Osteoblast (primary cell): ENCODE data around the gene KLRF1. TPM values are rescaled to one million over a fixed set of nuclear protein-coding genes. Genes with fewer than 3 reads are reported as not detected.

Source experiments
- DNase-seq: peaks from one replicate; pipeline ENCODE4 v3.0.0; 2011; ENCODE audit warnings: low spot score, mixed read lengths; ENCODE audit not compliant: insufficient read length; ENCODE audit errors: missing footprints
- H2AFZ ChIP-seq: 2 replicates; pipeline ENCODE4 v1.6.0; 2011; ENCODE audit warnings: mild to moderate bottlenecking, low read length
- H3K27ac ChIP-seq: 2 replicates; pipeline ENCODE4 v1.5.1; 2011; ENCODE audit warnings: mild to moderate bottlenecking, low read depth, low read length, moderate library complexity
- H3K27me3 ChIP-seq: 2 replicates; pipeline ENCODE4 v1.6.0; 2012; ENCODE audit warnings: mild to moderate bottlenecking, control low read depth, inconsistent platforms, low read length, moderate library complexity; ENCODE audit not compliant: insufficient read depth
- H3K36me3 ChIP-seq: 2 replicates; pipeline ENCODE4 v1.5.1; 2011; ENCODE audit warnings: mild to moderate bottlenecking, low read length, control low read depth, moderate library complexity; ENCODE audit not compliant: insufficient read depth
- H3K4me1 ChIP-seq: 2 replicates; pipeline ENCODE4 v1.5.1; 2011; ENCODE audit warnings: mild to moderate bottlenecking, low read length, control low read depth, moderate library complexity; ENCODE audit not compliant: insufficient read depth
- H3K4me2 ChIP-seq: 2 replicates; pipeline ENCODE4 v1.6.0; 2011; ENCODE audit warnings: mild to moderate bottlenecking, low read length; ENCODE audit not compliant: insufficient read depth
- H3K4me3 ChIP-seq: fragments of 200-600 bp; sonication (generic); 3 replicates; pipeline ENCODE4 v1.5.1; 2012; ENCODE audit warnings: mild to moderate bottlenecking, low read length, inconsistent platforms; ENCODE audit not compliant: insufficient read depth
- H3K79me2 ChIP-seq: 2 replicates; pipeline ENCODE4 v1.6.0; 2012; ENCODE audit warnings: mild to moderate bottlenecking, low read length, control low read depth, inconsistent platforms; ENCODE audit not compliant: insufficient read depth
- H3K9me3 ChIP-seq: 2 replicates; pipeline ENCODE4 v1.5.1; 2011; ENCODE audit warnings: low read depth, low read length, control low read depth
- H4K20me1 ChIP-seq: 2 replicates; pipeline ENCODE4 v1.6.0; 2012; ENCODE audit warnings: mild to moderate bottlenecking, low read length, control low read depth; ENCODE audit not compliant: insufficient read depth
- CTCF ChIP-seq: IDR thresholded peaks from 2 replicates; pipeline ENCODE4 v1.5.1; 2011; ENCODE audit warnings: mild to moderate bottlenecking, low read depth, low read length, moderate library complexity; ENCODE audit errors: extremely low read depth
- total RNA-seq: library from RNA; depleted of rRNA; stranded (reverse); fragments of >200 nt; gene quantifications from 2 replicates; pipeline ENCODE4 v1.2.3, GENCODE V29; 2012

KLRF1 gene
- total RNA-seq, 1 donor, result not detected

GRCh38 chr12:9796346-9796745, 30.9 kb upstream of the KLRF1 start:
- Histone ChIP-seq H3K36me3 (no peaks in the 10 kb centered on the region), H3K4me2 (no peak overlapping the region), H3K4me3 (no peak overlapping the region), H3K27me3 (no peaks in the 10 kb centered on the region), H3K27ac (no peak overlapping the region), H2AFZ (no peak overlapping the region), H3K79me2 (no peaks in the 10 kb centered on the region), H3K4me1 (no peaks in the 10 kb centered on the region), H4K20me1 (no peaks in the 10 kb centered on the region), H3K9me3 (no peaks in the 10 kb centered on the region)
- no peak for TF ChIP-seq CTCF
- DNase-seq, result no peak

- no peaks in the 10 kb centered on the region for H3K4me1 ChIP-seq
- no peaks in the 10 kb centered on the region for H3K27me3 ChIP-seq
- DNase-seq, result no peak
- H2AFZ ChIP-seq, result no peak overlapping the region
- TF ChIP-seq CTCF, result no peak
- no peaks in the 10 kb centered on the region for H4K20me1 ChIP-seq
- H3K4me2 ChIP-seq, result no peak overlapping the region
- H3K4me3 ChIP-seq, result no peak overlapping the region
- no peaks in the 10 kb centered on the region for H3K36me3 ChIP-seq
- no peak overlapping the region for H3K27ac ChIP-seq
- no peaks in the 10 kb centered on the region for H3K79me2 ChIP-seq
- no peaks in the 10 kb centered on the region for H3K9me3 ChIP-seq
Measured at GRCh38 chr12:9796971-9797370, 30.3 kb upstream of the KLRF1 start.

- Histone ChIP-seq H4K20me1 (no peaks in the 10 kb centered on the region), H3K27me3 (no peaks in the 10 kb centered on the region), H3K27ac (no peak overlapping the region), H3K79me2 (no peaks in the 10 kb centered on the region), H3K9me3 (no peaks in the 10 kb centered on the region), H3K4me2 (no peak overlapping the region), H3K36me3 (no peaks in the 10 kb centered on the region), H3K4me3 (no peak overlapping the region), H2AFZ (no peak overlapping the region), H3K4me1 (no peaks in the 10 kb centered on the region)
- DNase-seq, result no peak
- TF ChIP-seq CTCF, result no peak
Measured at GRCh38 chr12:9797722-9798619, 29.3 kb upstream of the KLRF1 start.

GRCh38 chr12:9799961-9800360, 27.3 kb upstream of the KLRF1 start:
- no peak overlapping the region for H3K4me3 ChIP-seq
- no peak for DNase-seq

More at GRCh38 chr12:9799961-9800360, 27.3 kb upstream of the KLRF1 start:
- no peaks in the 10 kb centered on the region for H3K79me2 ChIP-seq
- no peaks in the 10 kb centered on the region for H4K20me1 ChIP-seq
- H3K36me3 ChIP-seq, result no peaks in the 10 kb centered on the region
- no peak for TF ChIP-seq CTCF
- H3K4me1 ChIP-seq, result no peaks in the 10 kb centered on the region
- H3K4me2 ChIP-seq, result no peak overlapping the region
- no peak overlapping the region for H3K27ac ChIP-seq
- H2AFZ ChIP-seq, result no peak overlapping the region
- H3K27me3 ChIP-seq, result no peaks in the 10 kb centered on the region
- no peaks in the 10 kb centered on the region for H3K9me3 ChIP-seq
